Measurements from ENCODE around the gene CACNG4.

DNA sequence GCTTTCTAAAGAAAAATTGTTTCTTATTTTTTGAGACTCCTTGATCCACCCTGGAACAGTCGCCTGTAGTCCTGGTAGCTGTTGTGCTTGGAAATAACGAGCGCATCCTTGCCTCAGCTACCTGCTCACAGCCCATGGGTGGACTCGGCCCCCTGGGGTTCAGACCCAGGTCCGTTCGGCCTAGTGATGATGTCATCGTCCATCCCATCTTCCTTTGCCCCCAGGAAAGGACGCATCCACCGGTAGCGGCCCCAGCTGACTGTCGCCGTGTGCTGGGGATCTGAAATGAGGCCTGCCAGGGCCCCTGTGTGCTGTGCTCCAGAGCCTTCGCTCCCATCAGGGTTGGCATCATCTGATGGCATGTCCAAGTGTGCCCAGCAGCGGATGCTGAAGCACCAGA is 67.9 kb downstream of the CACNG4 start:
- TF ChIP-seq, protein P1, sequence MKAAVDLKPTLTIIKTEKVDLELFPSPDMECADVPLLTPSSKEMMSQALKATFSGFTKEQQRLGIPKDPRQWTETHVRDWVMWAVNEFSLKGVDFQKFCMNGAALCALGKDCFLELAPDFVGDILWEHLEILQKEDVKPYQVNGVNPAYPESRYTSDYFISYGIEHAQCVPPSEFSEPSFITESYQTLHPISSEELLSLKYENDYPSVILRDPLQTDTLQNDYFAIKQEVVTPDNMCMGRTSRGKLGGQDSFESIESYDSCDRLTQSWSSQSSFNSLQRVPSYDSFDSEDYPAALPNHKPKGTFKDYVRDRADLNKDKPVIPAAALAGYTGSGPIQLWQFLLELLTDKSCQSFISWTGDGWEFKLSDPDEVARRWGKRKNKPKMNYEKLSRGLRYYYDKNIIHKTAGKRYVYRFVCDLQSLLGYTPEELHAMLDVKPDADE (IDR thresholded peaks at IDR 0.05), result no peak
- TF ChIP-seq, protein P2, sequence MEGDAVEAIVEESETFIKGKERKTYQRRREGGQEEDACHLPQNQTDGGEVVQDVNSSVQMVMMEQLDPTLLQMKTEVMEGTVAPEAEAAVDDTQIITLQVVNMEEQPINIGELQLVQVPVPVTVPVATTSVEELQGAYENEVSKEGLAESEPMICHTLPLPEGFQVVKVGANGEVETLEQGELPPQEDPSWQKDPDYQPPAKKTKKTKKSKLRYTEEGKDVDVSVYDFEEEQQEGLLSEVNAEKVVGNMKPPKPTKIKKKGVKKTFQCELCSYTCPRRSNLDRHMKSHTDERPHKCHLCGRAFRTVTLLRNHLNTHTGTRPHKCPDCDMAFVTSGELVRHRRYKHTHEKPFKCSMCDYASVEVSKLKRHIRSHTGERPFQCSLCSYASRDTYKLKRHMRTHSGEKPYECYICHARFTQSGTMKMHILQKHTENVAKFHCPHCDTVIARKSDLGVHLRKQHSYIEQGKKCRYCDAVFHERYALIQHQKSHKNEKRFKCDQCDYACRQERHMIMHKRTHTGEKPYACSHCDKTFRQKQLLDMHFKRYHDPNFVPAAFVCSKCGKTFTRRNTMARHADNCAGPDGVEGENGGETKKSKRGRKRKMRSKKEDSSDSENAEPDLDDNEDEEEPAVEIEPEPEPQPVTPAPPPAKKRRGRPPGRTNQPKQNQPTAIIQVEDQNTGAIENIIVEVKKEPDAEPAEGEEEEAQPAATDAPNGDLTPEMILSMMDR (conservative IDR thresholded peaks at IDR 0.05; ENCODE audit: low read depth in 2 of 2), result no peak
- TF ChIP-seq EZH2 (IDR thresholded peaks at IDR 0.05; ENCODE audit: low read depth, unreplicated experiment) (no peak), POLR2AphosphoS5 (IDR thresholded peaks at IDR 0.05; ENCODE audit: low read depth) (no peak), ZNF331 (CRISPR knock-in tag; IDR thresholded peaks at IDR 0.05; ENCODE audit: low read depth) (no peak), CREB1 (CRISPR knock-in tag; IDR thresholded peaks at IDR 0.05; ENCODE audit: low read depth) (no peak), ZNF114 (CRISPR knock-in tag; IDR thresholded peaks at IDR 0.05) (no peak), STAT1 (IDR thresholded peaks at IDR 0.05; ENCODE audit: unreplicated experiment) (no peak), EZH2phosphoT487 (IDR thresholded peaks at IDR 0.05; ENCODE audit: unreplicated experiment) (no peak), JUNB (IDR thresholded peaks at IDR 0.05; ENCODE audit: unreplicated experiment) (no peak), NANOG (IDR thresholded peaks at IDR 0.05; ENCODE audit: borderline replicate concordance) (no peak)
- TF ChIP-seq, protein P3, sequence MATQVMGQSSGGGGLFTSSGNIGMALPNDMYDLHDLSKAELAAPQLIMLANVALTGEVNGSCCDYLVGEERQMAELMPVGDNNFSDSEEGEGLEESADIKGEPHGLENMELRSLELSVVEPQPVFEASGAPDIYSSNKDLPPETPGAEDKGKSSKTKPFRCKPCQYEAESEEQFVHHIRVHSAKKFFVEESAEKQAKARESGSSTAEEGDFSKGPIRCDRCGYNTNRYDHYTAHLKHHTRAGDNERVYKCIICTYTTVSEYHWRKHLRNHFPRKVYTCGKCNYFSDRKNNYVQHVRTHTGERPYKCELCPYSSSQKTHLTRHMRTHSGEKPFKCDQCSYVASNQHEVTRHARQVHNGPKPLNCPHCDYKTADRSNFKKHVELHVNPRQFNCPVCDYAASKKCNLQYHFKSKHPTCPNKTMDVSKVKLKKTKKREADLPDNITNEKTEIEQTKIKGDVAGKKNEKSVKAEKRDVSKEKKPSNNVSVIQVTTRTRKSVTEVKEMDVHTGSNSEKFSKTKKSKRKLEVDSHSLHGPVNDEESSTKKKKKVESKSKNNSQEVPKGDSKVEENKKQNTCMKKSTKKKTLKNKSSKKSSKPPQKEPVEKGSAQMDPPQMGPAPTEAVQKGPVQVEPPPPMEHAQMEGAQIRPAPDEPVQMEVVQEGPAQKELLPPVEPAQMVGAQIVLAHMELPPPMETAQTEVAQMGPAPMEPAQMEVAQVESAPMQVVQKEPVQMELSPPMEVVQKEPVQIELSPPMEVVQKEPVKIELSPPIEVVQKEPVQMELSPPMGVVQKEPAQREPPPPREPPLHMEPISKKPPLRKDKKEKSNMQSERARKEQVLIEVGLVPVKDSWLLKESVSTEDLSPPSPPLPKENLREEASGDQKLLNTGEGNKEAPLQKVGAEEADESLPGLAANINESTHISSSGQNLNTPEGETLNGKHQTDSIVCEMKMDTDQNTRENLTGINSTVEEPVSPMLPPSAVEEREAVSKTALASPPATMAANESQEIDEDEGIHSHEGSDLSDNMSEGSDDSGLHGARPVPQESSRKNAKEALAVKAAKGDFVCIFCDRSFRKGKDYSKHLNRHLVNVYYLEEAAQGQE (IDR thresholded peaks at IDR 0.05; ENCODE audit: unreplicated experiment), result no peak
- TF ChIP-seq, protein P4, sequence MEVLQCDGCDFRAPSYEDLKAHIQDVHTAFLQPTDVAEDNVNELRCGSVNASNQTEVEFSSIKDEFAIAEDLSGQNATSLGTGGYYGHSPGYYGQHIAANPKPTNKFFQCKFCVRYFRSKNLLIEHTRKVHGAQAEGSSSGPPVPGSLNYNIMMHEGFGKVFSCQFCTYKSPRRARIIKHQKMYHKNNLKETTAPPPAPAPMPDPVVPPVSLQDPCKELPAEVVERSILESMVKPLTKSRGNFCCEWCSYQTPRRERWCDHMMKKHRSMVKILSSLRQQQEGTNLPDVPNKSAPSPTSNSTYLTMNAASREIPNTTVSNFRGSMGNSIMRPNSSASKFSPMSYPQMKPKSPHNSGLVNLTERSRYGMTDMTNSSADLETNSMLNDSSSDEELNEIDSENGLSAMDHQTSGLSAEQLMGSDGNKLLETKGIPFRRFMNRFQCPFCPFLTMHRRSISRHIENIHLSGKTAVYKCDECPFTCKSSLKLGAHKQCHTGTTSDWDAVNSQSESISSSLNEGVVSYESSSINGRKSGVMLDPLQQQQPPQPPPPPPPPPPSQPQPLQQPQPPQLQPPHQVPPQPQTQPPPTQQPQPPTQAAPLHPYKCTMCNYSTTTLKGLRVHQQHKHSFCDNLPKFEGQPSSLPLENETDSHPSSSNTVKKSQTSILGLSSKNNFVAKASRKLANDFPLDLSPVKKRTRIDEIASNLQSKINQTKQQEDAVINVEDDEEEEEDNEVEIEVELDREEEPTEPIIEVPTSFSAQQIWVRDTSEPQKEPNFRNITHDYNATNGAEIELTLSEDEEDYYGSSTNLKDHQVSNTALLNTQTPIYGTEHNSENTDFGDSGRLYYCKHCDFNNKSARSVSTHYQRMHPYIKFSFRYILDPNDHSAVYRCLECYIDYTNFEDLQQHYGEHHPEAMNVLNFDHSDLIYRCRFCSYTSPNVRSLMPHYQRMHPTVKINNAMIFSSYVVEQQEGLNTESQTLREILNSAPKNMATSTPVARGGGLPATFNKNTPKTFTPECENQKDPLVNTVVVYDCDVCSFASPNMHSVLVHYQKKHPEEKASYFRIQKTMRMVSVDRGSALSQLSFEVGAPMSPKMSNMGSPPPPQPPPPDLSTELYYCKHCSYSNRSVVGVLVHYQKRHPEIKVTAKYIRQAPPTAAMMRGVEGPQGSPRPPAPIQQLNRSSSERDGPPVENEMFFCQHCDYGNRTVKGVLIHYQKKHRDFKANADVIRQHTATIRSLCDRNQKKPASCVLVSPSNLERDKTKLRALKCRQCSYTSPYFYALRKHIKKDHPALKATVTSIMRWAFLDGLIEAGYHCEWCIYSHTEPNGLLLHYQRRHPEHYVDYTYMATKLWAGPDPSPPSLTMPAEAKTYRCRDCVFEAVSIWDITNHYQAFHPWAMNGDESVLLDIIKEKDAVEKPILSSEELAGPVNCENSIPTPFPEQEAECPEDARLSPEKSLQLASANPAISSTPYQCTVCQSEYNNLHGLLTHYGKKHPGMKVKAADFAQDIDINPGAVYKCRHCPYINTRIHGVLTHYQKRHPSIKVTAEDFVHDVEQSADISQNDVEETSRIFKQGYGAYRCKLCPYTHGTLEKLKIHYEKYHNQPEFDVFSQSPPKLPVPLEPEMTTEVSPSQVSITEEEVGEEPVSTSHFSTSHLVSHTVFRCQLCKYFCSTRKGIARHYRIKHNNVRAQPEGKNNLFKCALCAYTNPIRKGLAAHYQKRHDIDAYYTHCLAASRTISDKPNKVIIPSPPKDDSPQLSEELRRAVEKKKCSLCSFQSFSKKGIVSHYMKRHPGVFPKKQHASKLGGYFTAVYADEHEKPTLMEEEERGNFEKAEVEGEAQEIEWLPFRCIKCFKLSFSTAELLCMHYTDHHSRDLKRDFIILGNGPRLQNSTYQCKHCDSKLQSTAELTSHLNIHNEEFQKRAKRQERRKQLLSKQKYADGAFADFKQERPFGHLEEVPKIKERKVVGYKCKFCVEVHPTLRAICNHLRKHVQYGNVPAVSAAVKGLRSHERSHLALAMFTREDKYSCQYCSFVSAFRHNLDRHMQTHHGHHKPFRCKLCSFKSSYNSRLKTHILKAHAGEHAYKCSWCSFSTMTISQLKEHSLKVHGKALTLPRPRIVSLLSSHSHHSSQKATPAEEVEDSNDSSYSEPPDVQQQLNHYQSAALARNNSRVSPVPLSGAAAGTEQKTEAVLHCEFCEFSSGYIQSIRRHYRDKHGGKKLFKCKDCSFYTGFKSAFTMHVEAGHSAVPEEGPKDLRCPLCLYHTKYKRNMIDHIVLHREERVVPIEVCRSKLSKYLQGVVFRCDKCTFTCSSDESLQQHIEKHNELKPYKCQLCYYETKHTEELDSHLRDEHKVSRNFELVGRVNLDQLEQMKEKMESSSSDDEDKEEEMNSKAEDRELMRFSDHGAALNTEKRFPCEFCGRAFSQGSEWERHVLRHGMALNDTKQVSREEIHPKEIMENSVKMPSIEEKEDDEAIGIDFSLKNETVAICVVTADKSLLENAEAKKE (CRISPR knock-in tag; IDR thresholded peaks at IDR 0.05), result no peak

Data from GM23338 (cell line).